ENCODE measurements around the gene PTPN6. TPM values are rescaled to one million over a fixed set of nuclear protein-coding genes. Genes with fewer than 3 reads are reported as not detected.

The PTPN6 gene
- total RNA-seq, 2 experiments from 2014 or later: 283 to 367 TPM

DNA sequence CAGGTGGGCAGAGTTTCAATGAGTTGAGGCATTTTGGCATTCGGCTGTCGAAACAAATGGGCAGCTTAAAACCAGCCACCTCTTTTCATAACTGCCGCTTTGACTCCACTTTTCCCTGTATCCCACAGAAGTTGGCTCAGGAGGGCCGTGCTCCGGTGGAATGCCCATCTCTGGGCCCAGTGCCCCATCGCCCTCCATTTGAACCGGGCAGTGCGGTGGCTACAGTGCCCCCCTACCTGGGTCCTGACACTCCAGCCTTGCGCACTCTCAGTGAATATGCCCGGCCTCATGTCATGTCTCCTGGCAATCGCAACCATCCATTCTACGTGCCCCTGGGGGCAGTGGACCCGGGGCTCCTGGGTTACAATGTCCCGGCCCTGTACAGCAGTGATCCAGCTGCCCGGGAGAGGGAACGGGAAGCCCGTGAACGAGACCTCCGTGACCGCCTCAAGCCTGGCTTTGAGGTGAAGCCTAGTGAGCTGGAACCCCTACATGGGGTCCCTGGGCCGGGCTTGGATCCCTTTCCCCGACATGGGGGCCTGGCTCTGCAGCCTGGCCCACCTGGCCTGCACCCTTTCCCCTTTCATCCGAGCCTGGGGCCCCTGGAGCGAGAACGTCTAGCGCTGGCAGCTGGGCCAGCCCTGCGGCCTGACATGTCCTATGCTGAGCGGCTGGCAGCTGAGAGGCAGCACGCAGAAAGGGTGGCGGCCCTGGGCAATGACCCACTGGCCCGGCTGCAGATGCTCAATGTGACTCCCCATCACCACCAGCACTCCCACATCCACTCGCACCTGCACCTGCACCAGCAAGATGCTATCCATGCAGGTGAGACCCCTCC is 12.6 kb upstream of the PTPN6 start:
- ATAC-seq: no peak

DNA sequence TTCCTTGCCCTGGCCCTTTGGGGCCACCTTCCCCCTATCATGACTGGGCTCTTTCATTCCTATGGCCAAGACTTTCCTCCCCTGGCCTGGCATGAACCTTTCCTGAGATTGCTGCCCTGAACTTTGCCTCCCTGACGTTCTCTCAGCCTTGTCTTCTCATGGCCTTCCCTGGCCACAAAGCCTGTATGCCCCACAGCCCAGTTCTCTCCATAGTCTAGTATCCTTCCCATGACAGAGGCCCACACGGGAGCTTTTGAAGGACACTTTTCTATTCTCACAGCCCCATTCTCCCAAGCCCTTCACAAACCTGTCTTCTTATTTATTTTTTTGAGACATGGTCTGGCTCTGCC is 12.0 kb upstream of the PTPN6 start:
- H3K9me3 Mint-ChIP-seq (ENCODE audit: low read depth): no peaks in the 10 kb centered on the region
- peaks cover 46% of the 10 kb centered on the region for H3K4me1 Mint-ChIP-seq
- ATAC-seq (no peak), DNase-seq (no peak)
- peaks cover 25% of the 10 kb centered on the region for H3K36me3 Mint-ChIP-seq
- H3K4me3 Mint-ChIP-seq: no peak overlapping the region
- CTCF ChIA-PET: interaction anchor here (0.9 to 17.6 kb wide), 10 partner anchors 8 to 169 kb away, joined by 3 to 709 read pairs (median 7); partner anchors contain the start of genes ATN1 and SPSB2
- peaks cover 4% of the 10 kb centered on the region for H3K27me3 Mint-ChIP-seq
- peak overlapping the region; percentile 63 for H3K27ac Mint-ChIP-seq

More for the DNA sequence above, 12.6 kb upstream of the PTPN6 start:
- CTCF ChIA-PET: interaction anchor here (0.7 to 17.6 kb wide), 19 partner anchors 7 to 215 kb away, joined by 3 to 709 read pairs (median 4); partner anchors contain the start of genes ATN1, C1RL, COPS7A and ENO2
- DNase-seq: peak; percentile 47
- Mint-ChIP-seq H3K4me3 (peak overlapping the region; percentile 87), H3K9me3 (ENCODE audit: low read depth) (no peaks in the 10 kb centered on the region), H3K27ac (peak overlapping the region; percentile 96), H3K27me3 (peaks cover 2% of the 10 kb centered on the region), H3K36me3 (peaks cover 23% of the 10 kb centered on the region), H3K4me1 (peaks cover 47% of the 10 kb centered on the region)

DNA sequence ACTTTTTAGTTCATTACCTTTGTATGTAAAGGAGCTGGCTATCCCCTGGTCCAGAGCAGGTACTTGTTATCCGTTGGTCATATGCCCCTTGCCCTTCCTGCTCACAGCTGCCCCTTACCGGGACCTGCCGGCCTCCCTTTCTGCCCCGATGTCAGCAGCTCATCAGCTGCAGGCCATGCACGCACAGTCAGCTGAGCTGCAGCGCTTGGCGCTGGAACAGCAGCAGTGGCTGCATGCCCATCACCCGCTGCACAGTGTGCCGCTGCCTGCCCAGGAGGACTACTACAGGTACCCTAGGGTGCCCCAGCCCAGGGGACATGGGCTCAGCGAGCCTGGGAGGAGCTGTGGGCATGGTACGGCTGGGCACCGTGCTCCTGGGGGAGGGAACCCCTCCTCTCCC is 9.9 kb upstream of the PTPN6 start:
- DNase-seq (no peak), ATAC-seq (no peak)
- no peaks in the 10 kb centered on the region for H3K9me3 Mint-ChIP-seq (ENCODE audit: low read depth)
- H3K36me3 Mint-ChIP-seq: peaks cover 9% of the 10 kb centered on the region
- no peak overlapping the region for H3K4me3 Mint-ChIP-seq
- peaks cover 46% of the 10 kb centered on the region for H3K4me1 Mint-ChIP-seq
- CTCF ChIA-PET: interaction anchor here (5.1 to 17.6 kb wide), 3 partner anchors 17 to 72 kb away, joined by 30 to 709 read pairs (median 116); partner anchors contain the start of gene ATN1
- H3K27me3 Mint-ChIP-seq: peaks cover 4% of the 10 kb centered on the region
- H3K27ac Mint-ChIP-seq: peak overlapping the region; percentile 5

DNA sequence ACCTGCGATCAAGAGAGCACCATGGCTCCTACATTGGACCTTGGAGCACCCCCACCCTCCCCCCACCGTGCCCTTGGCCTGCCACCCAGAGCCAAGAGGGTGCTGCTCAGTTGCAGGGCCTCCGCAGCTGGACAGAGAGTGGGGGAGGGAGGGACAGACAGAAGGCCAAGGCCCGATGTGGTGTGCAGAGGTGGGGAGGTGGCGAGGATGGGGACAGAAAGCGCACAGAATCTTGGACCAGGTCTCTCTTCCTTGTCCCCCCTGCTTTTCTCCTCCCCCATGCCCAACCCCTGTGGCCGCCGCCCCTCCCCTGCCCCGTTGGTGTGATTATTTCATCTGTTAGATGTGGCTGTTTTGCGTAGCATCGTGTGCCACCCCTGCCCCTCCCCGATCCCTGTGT is 9.4 kb upstream of the PTPN6 start:
- CTCF ChIA-PET: interaction anchor here (7.7 to 17.6 kb wide), 2 partner anchors 17 to 19 kb away, joined by 116 to 709 read pairs; partner anchors contain the start of gene ATN1
- DNase-seq: no peak
- H3K27ac Mint-ChIP-seq: no peak overlapping the region
- no peaks in the 10 kb centered on the region for H3K9me3 Mint-ChIP-seq (ENCODE audit: low read depth)
- peaks cover 45% of the 10 kb centered on the region for H3K4me1 Mint-ChIP-seq
- H3K36me3 Mint-ChIP-seq: peaks cover 4% of the 10 kb centered on the region
- peaks cover 4% of the 10 kb centered on the region for H3K27me3 Mint-ChIP-seq
- H3K4me3 Mint-ChIP-seq: no peak overlapping the region
- ATAC-seq: no peak

DNA sequence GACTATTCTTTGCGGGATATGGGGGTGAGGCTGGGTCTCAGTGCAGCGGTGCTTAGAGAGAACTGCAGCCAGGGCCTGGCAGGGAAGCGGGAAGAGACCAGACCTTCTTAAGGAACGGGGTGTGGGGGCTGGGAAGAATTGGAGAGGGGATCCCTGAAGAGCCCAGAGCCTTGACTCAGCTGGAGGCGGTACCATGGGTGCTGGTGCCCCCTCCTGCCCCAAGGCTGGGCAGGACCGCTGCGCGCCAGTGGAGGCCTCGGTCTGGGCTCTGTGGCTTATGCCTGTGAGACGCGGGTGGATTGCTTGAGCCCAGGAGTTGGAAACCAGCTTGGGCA is 8.9 kb upstream of the PTPN6 start:
- no peak overlapping the region for H3K4me3 Mint-ChIP-seq
- H3K36me3 Mint-ChIP-seq: peaks cover 4% of the 10 kb centered on the region
- peaks cover 49% of the 10 kb centered on the region for H3K4me1 Mint-ChIP-seq
- peaks cover 4% of the 10 kb centered on the region for H3K27me3 Mint-ChIP-seq
- ATAC-seq (no peak), DNase-seq (no peak)
- no peaks in the 10 kb centered on the region for H3K9me3 Mint-ChIP-seq (ENCODE audit: low read depth)
- H3K27ac Mint-ChIP-seq: peak overlapping the region; percentile 98
- CTCF ChIA-PET: interaction anchor here (4.5 to 17.6 kb wide), 5 partner anchors 17 to 166 kb away, joined by 24 to 709 read pairs (median 50); partner anchors contain the start of genes C1RL and SPSB2

DNA sequence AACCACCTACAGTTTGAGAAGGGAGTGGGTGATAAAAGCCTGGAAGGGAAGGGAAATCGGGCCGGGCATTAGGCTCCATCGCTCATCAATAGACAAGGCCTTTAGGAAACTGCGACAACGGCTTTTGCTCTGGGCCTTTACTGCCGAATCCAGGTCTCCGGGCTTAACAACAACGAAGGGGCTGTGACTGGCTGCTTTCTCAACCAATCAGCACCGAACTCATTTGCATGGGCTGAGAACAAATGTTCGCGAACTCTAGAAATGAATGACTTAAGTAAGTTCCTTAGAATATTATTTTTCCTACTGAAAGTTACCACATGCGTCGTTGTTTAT is 7.8 kb upstream of the PTPN6 start:
- peaks cover 4% of the 10 kb centered on the region for H3K27me3 Mint-ChIP-seq
- H3K27ac Mint-ChIP-seq: peak overlapping the region; percentile 98
- peaks cover 4% of the 10 kb centered on the region for H3K36me3 Mint-ChIP-seq
- DNase-seq: peak; percentile 91
- H3K4me3 Mint-ChIP-seq: peak overlapping the region; percentile 86
- H3K4me1 Mint-ChIP-seq: peaks cover 53% of the 10 kb centered on the region
- peak; percentile 46 for ATAC-seq
- CTCF ChIA-PET: interaction anchor here (0.9 to 17.6 kb wide), 15 partner anchors 9 to 169 kb away, joined by 3 to 709 read pairs (median 13); partner anchors contain the start of genes C1RL, EMG1, LPCAT3 and PHB2
- no peaks in the 10 kb centered on the region for H3K9me3 Mint-ChIP-seq (ENCODE audit: low read depth)

DNA sequence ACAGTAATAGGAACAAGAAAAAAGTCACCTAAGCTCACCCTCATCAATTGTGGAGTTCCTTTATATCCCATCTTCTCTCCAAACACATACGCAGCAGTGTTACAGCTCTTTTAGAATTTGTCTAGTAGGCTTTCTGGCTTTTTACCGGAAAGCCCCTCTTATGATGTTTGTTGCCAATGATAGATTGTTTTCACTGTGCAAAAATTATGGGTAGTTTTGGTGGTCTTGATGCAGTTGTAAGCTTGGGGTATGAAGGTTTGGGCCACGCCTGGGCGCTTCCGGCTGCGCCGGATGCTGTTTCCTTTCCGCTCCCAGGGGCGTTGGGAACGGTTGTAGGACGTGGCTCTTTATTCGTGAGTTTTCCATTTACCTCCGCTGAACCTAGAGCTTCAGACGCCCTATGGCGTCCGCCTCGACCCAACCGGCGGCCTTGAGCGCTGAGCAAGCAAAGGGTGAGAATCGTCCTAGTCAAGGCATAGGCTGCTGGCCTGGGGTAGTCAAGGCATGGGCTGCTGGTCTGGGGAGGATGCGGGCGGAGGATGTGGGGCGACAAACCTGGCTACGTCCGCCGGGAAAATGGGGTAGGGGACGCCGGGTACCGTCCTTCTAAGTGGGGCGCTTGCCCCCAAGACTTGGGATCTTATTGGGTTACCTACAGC is 7.3 kb upstream of the PTPN6 start, which contains the start of the genes C12orf57 and RNU7-1:
TSS of gene C12orf57 (plus strand) at position 301 of the 659 bp plus-strand sequence. CDS start at position 401, 100 bp downstream.
TSS of gene RNU7-1 (plus strand) at position 95 of the 659 bp plus-strand sequence.
- Mint-ChIP-seq H3K36me3 (peaks cover 4% of the 10 kb centered on the region), H3K27me3 (peaks cover 4% of the 10 kb centered on the region), H3K4me3 (peak within 1 kb of the TSS; percentile 86), H3K4me1 (peaks cover 56% of the 10 kb centered on the region), H3K9me3 (ENCODE audit: low read depth) (no peaks in the 10 kb centered on the region), H3K27ac (peak within 1 kb of the TSS; percentile 98)
- peak; percentile 93 for DNase-seq
- CTCF ChIA-PET: interaction anchor here (0.6 to 17.6 kb wide), 20 partner anchors 9 to 1713 kb away, joined by 3 to 709 read pairs (median 7); partner anchors contain the start of genes C1RL, EMG1, LPCAT3 and PHB2
- peak; percentile 71 for ATAC-seq

DNA sequence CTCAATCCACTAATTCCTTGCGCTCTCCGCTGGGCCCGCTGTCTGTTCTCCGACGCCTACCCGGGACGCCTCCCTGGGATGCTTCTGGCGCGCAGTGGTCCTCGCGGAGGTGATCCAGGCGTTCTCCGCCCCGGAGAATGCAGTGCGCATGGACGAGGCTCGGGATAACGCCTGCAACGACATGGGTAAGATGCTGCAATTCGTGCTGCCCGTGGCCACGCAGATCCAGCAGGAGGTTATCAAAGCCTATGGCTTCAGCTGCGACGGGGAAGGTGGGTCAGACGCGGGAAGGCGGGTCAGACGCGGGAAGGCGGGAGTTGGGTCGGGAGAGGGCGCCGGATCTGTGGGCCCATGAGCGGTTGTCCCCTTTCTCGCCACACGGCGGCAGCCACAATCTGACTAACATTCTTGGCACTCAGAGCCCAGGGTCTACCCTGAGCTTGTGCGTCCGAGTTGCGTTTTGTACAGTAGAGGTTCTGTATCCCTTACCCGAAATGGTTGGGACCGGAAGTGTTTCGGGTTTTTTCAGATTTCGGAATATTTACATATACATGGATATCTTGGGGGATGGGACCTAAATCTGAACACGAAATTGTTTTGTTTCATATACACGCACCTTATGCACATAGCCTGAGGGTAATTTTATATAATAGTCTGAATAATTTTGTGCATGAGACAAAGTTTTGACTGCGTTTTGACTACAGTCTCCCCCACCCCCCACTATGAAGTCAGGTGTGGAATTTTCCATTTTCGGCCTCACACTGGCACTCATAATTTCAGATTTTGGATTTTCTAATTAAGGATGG is 6.6 kb upstream of the PTPN6 start:
- Mint-ChIP-seq H3K9me3 (ENCODE audit: low read depth) (no peaks in the 10 kb centered on the region), H3K4me3 (peak overlapping the region; percentile 86), H3K27ac (peak overlapping the region; percentile 98), H3K4me1 (peaks cover 61% of the 10 kb centered on the region), H3K27me3 (peaks cover 4% of the 10 kb centered on the region), H3K36me3 (peaks cover 4% of the 10 kb centered on the region)
- peak; percentile 50 for ATAC-seq
- CTCF ChIA-PET: interaction anchor here (0.7 to 17.6 kb wide), 26 partner anchors 8 to 172 kb away, joined by 3 to 709 read pairs (median 6); partner anchors contain the start of genes C1RL, EMG1, ENO2 and LPCAT3
- DNase-seq: peak; percentile 95

DNA sequence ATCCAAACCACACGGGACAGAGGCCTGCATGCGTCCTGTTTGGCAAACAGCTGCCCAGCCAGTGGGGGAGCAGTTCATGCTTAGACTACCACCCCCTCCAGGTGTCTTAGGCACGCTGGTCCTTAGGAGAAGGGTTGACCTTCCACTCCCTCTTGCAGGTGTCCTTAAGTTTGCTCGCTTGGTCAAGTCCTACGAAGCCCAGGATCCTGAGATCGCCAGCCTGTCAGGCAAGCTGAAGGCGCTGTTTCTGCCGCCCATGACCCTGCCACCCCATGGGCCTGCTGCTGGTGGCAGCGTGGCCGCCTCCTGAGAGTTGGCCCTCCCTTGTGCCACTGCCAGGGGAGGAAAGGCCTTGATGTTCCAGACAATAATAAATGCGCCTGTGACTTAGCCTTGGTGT is 5.5 kb upstream of the PTPN6 start:
- no peaks in the 10 kb centered on the region for H3K9me3 Mint-ChIP-seq (ENCODE audit: low read depth)
- ATAC-seq: no peak

DNA sequence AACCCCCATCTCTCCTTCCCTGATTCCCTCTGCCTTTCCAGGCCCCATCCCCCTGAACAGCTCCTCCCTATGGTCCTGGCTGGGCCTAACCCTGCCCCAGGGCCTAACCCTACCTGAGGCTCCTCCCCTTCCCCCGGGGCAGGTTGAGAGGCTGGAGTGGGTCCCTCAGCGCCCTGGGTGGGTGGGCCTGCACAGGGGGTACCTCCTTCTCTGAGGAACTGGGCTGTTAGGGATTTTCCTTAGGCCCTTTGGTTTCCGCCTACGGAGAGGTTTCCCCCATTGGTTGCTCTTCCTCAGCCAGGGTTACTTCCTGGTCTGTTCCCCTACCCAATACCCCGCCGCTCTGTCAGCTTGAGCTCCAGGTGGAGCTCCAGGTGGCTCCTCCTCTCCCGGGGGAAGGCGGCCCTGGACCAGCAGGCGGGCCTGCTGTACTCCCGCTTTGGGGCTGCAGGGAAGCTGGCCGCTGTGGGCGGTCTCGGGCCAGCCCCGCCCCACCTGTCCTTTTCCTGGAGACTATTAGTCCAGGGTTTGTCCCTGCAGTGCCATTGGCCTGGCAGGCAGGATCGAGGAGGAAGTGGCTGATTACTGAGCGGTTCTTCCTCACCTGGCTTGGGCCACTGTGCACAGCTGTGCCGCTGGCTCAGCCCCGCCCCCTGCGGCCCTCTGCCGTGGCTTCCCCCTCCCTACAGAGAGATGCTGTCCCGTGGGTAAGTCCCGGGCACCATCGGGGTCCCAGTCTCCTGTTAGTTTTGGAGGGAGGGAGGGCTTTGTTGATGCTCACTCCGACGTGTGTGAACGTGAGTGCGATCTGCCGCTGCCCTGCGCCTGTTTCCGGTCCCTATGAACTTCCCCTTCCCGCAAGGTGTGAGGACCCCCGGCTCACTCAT is 4.9 kb upstream of the PTPN6 start:
- CTCF ChIA-PET: interaction anchor here (0.6 to 17.6 kb wide), 11 partner anchors 8 to 166 kb away, joined by 3 to 709 read pairs (median 25); partner anchors contain the start of genes C1RL, EMG1, PHB2 and SPSB2
- peak; percentile 9 for ATAC-seq
- peak; percentile 78 for DNase-seq
- H3K27me3 Mint-ChIP-seq: peaks cover 4% of the 10 kb centered on the region
- H3K4me3 Mint-ChIP-seq: peak overlapping the region; percentile 86
- H3K36me3 Mint-ChIP-seq: peaks cover 4% of the 10 kb centered on the region
- no peaks in the 10 kb centered on the region for H3K9me3 Mint-ChIP-seq (ENCODE audit: low read depth)
- H3K27ac Mint-ChIP-seq: peak overlapping the region; percentile 98
- peaks cover 75% of the 10 kb centered on the region for H3K4me1 Mint-ChIP-seq

More for the DNA sequence above, 5.5 kb upstream of the PTPN6 start:
- peaks cover 4% of the 10 kb centered on the region for H3K27me3 Mint-ChIP-seq
- CTCF ChIA-PET: interaction anchor here (0.6 to 17.6 kb wide), 17 partner anchors 8 to 167 kb away, joined by 3 to 709 read pairs (median 6); partner anchors contain the start of genes C1RL, EMG1, ENO2 and PHB2
- H3K4me1 Mint-ChIP-seq: peaks cover 71% of the 10 kb centered on the region
- H3K27ac Mint-ChIP-seq: peak overlapping the region; percentile 98
- peaks cover 4% of the 10 kb centered on the region for H3K36me3 Mint-ChIP-seq
- H3K4me3 Mint-ChIP-seq: peak overlapping the region; percentile 86
- no peak for DNase-seq

DNA sequence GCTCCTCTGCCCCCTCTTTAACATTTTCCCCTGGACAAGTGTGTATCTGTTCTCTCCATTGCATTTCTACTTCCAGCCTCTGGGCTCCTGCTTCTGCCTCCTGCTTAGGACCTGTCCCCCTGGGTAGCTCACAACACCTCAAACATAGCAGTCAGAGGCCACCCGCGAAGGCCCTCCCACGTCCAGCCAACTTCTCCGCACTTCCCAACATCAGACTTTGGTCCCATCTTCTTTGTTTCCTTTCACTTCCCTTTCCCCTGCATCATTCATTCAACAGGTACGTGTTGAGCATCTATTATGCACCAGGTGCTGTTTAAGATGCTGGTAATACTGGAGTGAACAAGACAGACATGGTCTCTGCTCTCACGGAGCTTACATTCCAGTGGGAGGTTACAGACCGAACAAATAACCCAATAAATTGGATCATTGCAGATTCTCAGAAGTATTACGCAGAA is 4.2 kb upstream of the PTPN6 start:
- Mint-ChIP-seq H3K36me3 (peaks cover 8% of the 10 kb centered on the region), H3K27me3 (peaks cover 4% of the 10 kb centered on the region), H3K4me3 (peak overlapping the region; percentile 86), H3K4me1 (peaks cover 75% of the 10 kb centered on the region), H3K27ac (peak overlapping the region; percentile 98), H3K9me3 (ENCODE audit: low read depth) (no peaks in the 10 kb centered on the region)
- CTCF ChIA-PET: interaction anchor here (1.1 to 17.6 kb wide), 9 partner anchors 13 to 162 kb away, joined by 3 to 709 read pairs (median 36); partner anchors contain the start of genes C1RL, EMG1, PHB2 and SPSB2
- DNase-seq (no peak), ATAC-seq (no peak)
